ENCODE measurements around the gene DHX16. TPM values are rescaled to one million over a fixed set of nuclear protein-coding genes. Genes with fewer than 3 reads are reported as not detected.
"Not testable (repeated sequence)": the region's sequence is repeated elsewhere in the genome, so short reads cannot be mapped to it uniquely, and the experiment has no call there.

DHX16 gene
- total and polyA plus RNA-seq, 2 of the 8 experiments (the other 6 are each of a cell fraction or from before 2014, with no cell fraction given), result 27.4 to 44.4 TPM

GRCh38 chr6:30666300-30666699 is 6.5 kb downstream of the DHX16 start:
- FAIRE-seq; H3K18ac ChIP-seq (ENCODE audit: extremely low read depth, low read length); H3K4me2 ChIP-seq (ENCODE audit: insufficient read depth in 1 of 2, low read depth in 2 of 2, low read length in 2 of 2); H4K8ac ChIP-seq (ENCODE audit: extremely low read depth, insufficient read depth, low read length); H4K91ac ChIP-seq (replicated peaks; ENCODE audit: insufficient read length, low read length); H2BK20ac ChIP-seq (ENCODE audit: low read length); H3K9ac ChIP-seq (replicated peaks in 1 of 4; ENCODE audit: extremely low read depth in 1 of 4, low read depth in 3 of 4, low read length in 3 of 4); H4K20me1 ChIP-seq (replicated peaks in 1 of 2; ENCODE audit: control insufficient read depth in 1 of 2, insufficient read depth in 2 of 2, low read length in 2 of 2); H3K9me3 ChIP-seq (ENCODE audit: insufficient read depth in 2 of 2, low read depth in 1 of 2, low read length in 1 of 2); H2AK5ac ChIP-seq (ENCODE audit: low read depth, low read length); H3K14ac ChIP-seq (ENCODE audit: insufficient read length); DNase-seq (ENCODE audit: low read depth in 1 of 2, low spot score in 2 of 2); H3K23me2 ChIP-seq (ENCODE audit: low read depth, low read length); CTCF ChIA-PET (ENCODE audit: partially characterized antibody); H3K23ac ChIP-seq (ENCODE audit: insufficient read length); H3K27ac ChIP-seq (ENCODE audit: low read depth, low read length); H2BK5ac ChIP-seq (ENCODE audit: low read depth, low read length); H2BK120ac ChIP-seq (replicated peaks; ENCODE audit: low read depth, low read length); H3K4me1 ChIP-seq (replicated peaks in 1 of 4; ENCODE audit: control insufficient read depth in 3 of 4, insufficient read depth in 4 of 4, low read length in 3 of 4); H4K5ac ChIP-seq (ENCODE audit: insufficient read length, low read depth, low read length); H3K27me3 ChIP-seq (replicated peaks in 1 of 4; ENCODE audit: control insufficient read depth in 3 of 4, extremely low read depth in 1 of 4, insufficient read depth in 3 of 4, low read length in 3 of 4); H3K79me1 ChIP-seq (ENCODE audit: low read depth, low read length); H3K79me2 ChIP-seq (ENCODE audit: control insufficient read depth in 1 of 2, insufficient read depth in 2 of 2, low read length in 2 of 2); H3K56ac ChIP-seq (replicated peaks; ENCODE audit: insufficient read length, low read depth, low read length); H2BK12ac ChIP-seq (ENCODE audit: low read depth, low read length); H3K4ac ChIP-seq (replicated peaks; ENCODE audit: insufficient read length, low read depth, low read length); H2BK15ac ChIP-seq (ENCODE audit: low read length); H3K4me3 ChIP-seq (ENCODE audit: extremely low read depth in 1 of 4, insufficient read depth in 2 of 4, low read depth in 3 of 4, low read length in 4 of 4); H2AFZ ChIP-seq (ENCODE audit: low read length): not testable (repeated sequence)
- POLR2A ChIA-PET (ENCODE audit: partially characterized antibody), result interaction anchor here (1.1 to 8.1 kb wide), 3 partner anchors 13 to 121 kb away, joined by 3 to 50 read pairs (median 4); no protein-coding TSS in a partner anchor
- peaks cover 16 to 42% (median 38%) of the 10 kb centered on the region in 4 experiments for H3K36me3 ChIP-seq (ENCODE audit: control insufficient read depth in 2 of 4, insufficient read depth in 4 of 4, low read length in 3 of 4)
- 88% methylated on average over 2 of the region's 2 CpGs; no CpG with 5 or more reads in 1 of the 2 experiments for WGBS, 2 experiments (ENCODE audit: extremely low coverage in 1 of 2, insufficient coverage in 1 of 2, insufficient read length in 1 of 2, insufficient replicate concordance in 2 of 2, low coverage in 1 of 2, low lambda C conversion rate in 2 of 2, missing lambda C conversion rate in 1 of 2)

Data from H1 (cell line).